ENCODE data around the gene DCANP1. TPM values are rescaled to one million over a fixed set of nuclear protein-coding genes. Genes with fewer than 3 reads are reported as not detected.
A peak's percentile ranks its signal among the peaks of the same experiment; 100 is the strongest.

Gene DCANP1
- total and polyA plus RNA-seq, 9 of the 15 experiments (the other 6 are each of a cell fraction or from before 2014, with no cell fraction given), result not detected

GRCh38 chr5:135398855-135399793 is 48.0 kb downstream of the DCANP1 start, which contains the start of gene MACROH2A1 (continued):
- peak; percentile 58; the same call in 1 of the 2 replicates for TF ChIP-seq MGA (IDR thresholded peaks at IDR 0.05)
- TF ChIP-seq MBD1 (CRISPR knock-in tag; IDR thresholded peaks at IDR 0.05), result no peak
- peak in 1 of 3 experiments; percentile 76; a peak in 2 of 6 replicates for TF ChIP-seq ZBTB11 (CRISPR knock-in tag; IDR thresholded peaks at IDR 0.05)
- TF ChIP-seq NFE2L1 (tag; IDR thresholded peaks at IDR 0.05; ENCODE audit: borderline replicate concordance, low read depth), result no peak
- peak; percentile 57 for TF ChIP-seq FUS (optimal IDR thresholded peaks at IDR 0.05; ENCODE audit: low read depth, low read length)
- TF ChIP-seq COPS2 (conservative IDR thresholded peaks at IDR 0.05), result no peak
- TF ChIP-seq CAMTA2 (CRISPR knock-in tag; conservative IDR thresholded peaks at IDR 0.05), result no peak
